GM18498 (cell line): ENCODE results near the gene CLASRP.
"Not testable (repeated sequence)": the region's sequence is repeated elsewhere in the genome, so short reads cannot be mapped to it uniquely, and the experiment has no call there.

ENCODE experiments used
- ATAC-seq: cut with Tn5 transposase; IDR thresholded peaks from one replicate; pipeline ENCODE4 v1.9.1; 2021; ENCODE audit warnings: mild to moderate bottlenecking, moderate library complexity; ENCODE audit not compliant: unreplicated experiment

CLASRP gene

DNA sequence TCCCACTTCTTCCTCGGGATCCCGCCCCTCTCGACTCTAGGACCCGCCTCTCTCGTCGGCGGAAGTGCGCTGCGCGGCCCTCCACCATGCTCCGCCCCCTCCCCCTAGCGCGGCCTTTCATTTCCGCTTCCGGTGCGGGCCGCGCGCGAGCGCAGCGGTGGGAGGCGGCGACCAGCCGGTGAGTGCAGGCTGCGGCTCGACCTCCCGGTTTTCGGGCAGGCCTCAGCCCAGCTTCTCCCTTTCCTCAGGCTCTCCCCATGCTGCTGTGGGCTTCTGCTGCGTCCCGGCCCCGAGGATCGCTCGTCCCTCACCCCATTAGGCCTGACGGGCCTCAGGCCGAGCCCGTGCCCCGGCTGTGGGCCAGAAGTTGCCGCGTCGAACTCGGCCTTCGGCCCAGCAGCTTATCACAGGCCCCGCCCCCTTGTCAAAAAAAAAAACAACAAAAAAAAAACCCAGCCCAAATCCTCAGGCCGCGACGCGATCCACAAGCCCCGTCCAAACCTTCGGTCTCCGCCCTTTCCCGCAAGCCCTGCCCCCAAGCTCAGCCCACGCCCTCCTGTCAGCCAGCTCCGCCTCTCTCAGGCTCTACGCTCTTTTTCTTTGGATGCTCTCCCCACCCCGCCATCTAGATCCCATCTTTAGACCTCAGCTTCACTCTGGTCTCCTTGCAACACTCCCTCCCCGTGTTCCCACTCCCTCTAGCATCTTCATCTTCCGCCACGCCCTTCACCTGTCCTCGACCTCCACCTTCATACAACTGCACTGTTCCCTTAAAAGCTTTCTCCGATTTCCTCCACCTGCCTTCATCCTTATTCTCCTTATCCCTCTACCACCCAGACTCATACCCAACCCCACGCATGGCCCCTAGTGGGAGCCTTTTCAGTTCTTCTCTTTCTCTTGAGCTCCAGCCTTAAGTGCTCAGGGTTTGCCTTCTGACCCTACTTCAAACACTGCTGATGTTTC, at the start of gene CLASRP:
Gene CLASRP (plus strand): TSS at position 115 of the 963 bp plus-strand sequence. CDS start 1,168 bp downstream, outside the sequence.
- peak; percentile 87 for ATAC-seq

- ATAC-seq, result no peak
Measured at GRCh38 chr19:44990459-44990858, 48.4 kb upstream of the CLASRP start.

- ATAC-seq, result no peak
Measured at GRCh38 chr19:44990966-44991365, 47.9 kb upstream of the CLASRP start.

GRCh38 chr19:44992336-44993163, 46.3 kb upstream of the CLASRP start:
- ATAC-seq, result no peak

DNA sequence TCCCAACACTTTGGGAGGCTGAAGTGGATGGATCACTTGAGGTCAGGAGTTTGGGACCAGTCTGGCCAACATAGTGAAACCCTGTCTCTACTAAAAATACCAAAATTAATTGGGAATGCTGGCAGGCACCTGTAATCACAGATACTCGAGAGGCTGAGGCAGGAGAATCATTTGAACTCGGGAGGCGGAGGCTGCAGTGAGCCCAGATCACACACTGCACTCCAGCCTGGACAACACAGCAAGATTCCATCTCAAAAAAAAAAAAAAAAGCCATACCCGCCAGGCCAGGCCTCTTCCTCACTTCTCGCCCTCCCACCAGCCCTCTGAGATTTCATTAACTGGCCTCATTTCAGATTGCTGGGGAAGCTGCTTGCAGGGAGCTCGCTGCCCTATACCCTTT, 45.3 kb upstream of the CLASRP start:
- no peak for ATAC-seq

GRCh38 chr19:44993926-44994537, 44.8 kb upstream of the CLASRP start:
- ATAC-seq, result no peak

DNA sequence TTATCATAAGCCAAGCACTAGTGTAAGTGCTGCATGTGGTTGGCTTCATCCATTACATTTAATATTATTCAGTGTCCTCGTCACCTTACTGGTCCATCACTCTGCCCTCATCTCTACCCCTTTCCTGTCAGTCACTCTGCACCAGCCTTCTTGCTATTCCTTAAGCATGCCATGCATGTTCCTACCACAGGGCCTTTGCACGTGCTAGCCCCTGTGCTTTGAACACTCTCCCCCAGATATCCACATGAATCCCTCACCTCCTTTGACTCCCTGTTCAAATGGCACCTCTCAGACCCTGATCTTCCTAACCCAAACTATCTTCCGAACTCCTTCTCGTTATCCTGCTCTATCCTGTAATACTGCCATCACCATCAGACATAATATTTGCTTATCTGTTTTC, 40.8 kb upstream of the CLASRP start:
- no peak for ATAC-seq

DNA sequence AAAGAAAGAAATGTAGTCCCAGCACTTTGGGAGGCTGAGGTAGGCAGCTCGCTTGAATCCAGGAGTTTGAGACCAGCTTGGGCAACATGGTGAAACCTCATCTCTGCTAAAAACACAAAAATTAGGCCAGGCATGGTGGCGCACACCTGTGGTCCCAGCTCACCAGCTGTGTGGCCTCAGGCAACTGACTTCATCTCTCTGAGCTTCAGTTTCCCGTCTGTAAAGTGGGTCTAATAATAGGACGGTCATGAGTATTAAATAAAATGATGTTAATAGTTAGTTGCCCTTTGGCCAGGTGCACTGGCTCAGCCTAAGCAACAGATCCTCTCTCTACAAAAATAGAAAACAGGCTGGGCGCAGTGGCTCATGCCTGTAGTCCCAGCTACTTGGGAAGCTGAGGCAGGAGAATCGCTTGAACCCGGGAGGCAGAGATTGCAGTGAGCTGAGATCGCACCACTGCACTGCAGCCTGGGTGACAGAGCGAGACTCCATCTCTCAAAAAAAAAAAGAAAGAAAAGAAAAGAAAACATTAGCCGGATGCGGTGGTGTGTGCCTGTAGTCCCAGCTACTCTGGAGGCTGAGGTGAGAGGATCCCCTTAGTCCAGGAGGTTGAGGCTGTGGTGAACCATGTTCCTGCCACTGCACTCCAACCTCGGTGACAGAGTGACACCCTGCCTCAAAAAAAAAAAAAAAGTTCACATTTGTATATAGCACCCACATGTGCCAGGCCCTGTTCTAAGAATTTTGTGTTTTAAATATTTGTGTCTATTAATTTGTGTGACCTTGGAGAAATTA, 39.5 kb upstream of the CLASRP start:
- ATAC-seq, result not testable (repeated sequence)

DNA sequence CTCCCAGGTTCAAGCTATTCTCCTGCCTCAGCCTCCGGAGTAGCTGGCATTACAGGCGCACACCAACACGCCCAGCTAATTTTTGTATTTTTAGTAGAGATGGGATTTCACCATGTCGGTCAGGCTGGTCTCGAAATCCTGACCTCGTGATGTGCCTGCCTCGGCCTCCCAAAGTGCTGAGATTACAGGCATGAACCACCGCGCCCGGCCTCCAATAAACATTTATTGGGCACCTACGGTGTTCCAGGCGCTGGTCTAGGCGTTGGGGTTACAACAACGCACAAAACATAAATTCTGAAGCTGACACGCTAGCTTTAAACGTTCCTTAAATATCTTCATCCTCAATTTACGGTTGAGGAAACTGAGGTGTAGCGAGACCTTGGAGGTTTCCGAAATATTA, 38.2 kb upstream of the CLASRP start:
- not testable (repeated sequence) for ATAC-seq

- ATAC-seq, result peak; percentile 66
Measured at GRCh38 chr19:45001087-45001739, 37.6 kb upstream of the CLASRP start, which contains the start of gene RELB. Gene RELB (plus strand): TSS chr19:45001464. CDS start chr19:45001580, 116 bp downstream.

DNA sequence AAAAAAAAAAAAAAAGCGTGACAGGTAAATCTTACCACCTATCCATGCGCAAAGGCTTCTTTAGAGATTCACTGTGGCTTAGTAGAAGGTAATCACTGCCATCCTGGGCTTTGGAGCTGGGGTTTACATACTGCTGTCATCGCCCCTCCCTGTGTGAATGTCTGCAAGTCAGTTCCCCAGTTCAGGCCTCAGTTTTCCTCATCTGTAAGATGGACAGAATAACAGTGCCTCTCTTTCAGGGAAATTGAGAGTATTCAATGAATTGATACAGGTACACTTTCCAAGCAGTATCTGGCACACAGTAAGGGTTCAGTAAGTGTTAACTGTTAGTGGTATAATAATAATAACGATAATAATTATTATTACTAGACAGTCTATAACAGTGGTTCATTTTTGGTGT, 35.4 kb upstream of the CLASRP start:
- no peak for ATAC-seq

DNA sequence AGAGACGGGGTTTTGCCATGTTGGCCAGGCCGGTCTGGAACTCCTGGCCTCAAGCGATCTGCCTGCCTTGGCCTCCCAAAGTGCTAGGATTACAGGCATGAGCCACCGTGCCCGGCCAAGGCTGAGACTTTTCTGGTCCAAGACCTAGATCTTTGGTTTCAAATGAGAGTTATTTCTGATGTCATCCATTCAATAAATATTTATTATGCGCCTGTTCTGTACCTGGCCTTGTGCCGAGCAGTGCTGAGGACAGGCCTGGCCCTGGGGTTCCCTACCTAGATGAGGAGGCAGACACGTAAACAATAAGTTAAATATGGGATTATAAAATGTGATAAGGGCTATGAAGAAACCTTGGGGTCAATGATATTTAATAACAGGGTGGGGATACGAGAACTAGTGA, 33.1 kb upstream of the CLASRP start:
- ATAC-seq, result no peak

GRCh38 chr19:45008552-45008951, 30.3 kb upstream of the CLASRP start:
- no peak for ATAC-seq

GRCh38 chr19:45009625-45010255, 29.1 kb upstream of the CLASRP start:
- ATAC-seq, result no peak

DNA sequence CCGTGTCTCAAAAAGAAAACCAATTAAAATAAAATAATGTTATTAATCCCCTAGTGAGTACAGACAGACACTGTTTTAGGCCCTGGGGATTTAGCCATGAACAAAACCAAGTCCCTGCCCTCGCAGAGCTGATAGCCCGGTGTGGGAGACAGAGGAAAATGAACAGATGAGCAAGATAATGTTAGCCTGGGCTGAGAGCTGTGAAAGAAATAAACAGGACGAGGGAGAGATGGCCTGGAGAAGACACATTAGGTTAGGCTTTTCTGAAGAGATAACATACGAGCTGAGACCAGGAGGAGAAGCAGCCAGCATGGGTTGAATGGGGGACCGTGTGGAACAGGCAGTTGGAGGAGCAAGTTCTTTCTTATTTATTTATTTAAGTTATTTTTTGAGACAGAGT, 28.5 kb upstream of the CLASRP start:
- no peak for ATAC-seq

DNA sequence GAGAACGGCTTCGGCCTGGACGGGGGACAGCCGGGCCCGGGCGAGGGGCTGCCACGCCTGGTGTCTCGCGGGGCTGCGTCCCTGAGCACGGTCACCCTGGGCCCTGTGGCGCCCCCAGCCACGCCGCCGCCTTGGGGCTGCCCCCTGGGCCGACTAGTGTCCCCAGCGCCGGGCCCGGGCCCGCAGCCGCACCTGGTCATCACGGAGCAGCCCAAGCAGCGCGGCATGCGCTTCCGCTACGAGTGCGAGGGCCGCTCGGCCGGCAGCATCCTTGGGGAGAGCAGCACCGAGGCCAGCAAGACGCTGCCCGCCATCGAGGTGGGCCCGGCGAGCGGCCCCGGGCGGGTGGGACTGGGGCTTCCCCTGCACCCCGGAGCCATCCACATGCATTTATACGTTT, 26.9 kb upstream of the CLASRP start:
- ATAC-seq, result no peak

DNA sequence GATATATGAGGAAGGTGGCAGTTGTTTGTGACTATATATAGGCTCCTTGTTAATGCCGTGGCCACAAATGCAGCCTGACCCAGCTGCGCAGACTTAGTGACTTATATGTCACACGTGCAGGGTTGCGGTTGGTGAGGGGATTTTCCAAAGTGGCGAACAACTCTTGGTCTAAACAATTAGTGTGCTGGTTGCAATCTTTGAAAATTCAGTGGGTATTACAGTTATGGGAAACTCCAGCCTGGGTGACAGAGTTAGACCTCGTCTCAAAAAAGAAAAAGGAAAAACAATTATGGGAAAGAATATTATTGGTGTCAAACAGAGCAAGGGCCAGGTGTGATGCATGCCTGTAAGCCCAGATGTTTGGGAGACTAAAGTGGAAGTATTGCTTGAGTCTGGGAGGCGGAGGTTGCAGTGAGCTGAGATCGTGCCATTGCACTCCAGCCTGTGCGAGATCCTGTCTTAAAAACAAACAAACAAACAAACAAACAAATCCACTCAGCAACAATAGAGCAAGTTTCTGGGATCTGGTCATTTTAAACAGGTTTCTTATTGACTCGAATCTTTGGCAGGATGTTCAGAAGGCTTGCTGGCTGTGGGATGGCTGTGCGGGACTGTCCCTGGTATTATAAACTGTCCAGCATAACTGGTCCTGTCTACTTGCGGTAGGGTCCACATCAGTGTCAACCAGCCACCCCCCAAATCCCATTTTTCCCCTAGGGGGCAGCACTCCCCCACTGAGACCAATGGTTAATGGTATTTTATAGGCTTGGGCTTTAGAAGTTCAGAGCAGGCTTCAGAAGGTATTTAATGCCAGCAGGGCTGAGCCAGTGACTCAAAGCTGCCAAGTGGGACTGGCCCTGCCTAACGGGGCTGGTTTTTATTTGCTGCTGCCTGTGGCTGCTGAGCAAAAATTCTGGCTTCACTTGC, 22.2 kb upstream of the CLASRP start:
- peak; percentile 79 for ATAC-seq

GRCh38 chr19:45019187-45019586, 19.7 kb upstream of the CLASRP start:
- no peak for ATAC-seq
